ENCODE results near the gene CHST5.

CHST5 gene

DNA sequence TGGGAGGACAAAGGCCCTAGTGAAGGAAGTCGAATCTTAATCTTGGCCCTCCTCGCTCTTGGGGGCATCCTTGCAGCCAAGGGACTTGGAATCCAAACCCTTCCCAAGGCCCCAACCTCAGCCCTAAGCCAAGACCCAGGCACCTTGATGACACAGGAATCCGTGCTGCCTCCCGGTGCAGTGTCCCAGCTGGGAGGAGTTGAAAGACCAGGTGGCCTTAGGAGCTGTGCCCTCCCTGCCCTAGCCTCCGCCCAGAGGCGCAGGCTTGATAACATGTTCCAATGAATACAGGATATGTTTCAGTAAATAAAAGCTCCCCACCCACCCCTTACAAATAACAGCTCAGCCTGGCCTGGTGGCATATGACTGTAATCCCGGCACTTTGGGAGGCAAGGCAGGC, at the start of gene CHST5:
Gene CHST5, minus strand, starts transcription at position 208 of the 400 bp plus-strand sequence. CDS start 5,724 bp downstream, outside the sequence.
- Histone ChIP-seq H3K27me3 (ENCODE audit: control insufficient read depth in 1 of 2, insufficient read depth in 2 of 2, low read length in 2 of 2) (no peaks in the 10 kb centered on the region), H3K9me3 (ENCODE audit: control insufficient read depth in 2 of 2, low read length in 2 of 2) (no peaks in the 10 kb centered on the region), H3K27ac (ENCODE audit: low read length) (no peak within 1 kb of the TSS), H3K9ac (ENCODE audit: low read length in 2 of 2) (no peak within 1 kb of the TSS), H3K36me3 (ENCODE audit: control insufficient read depth in 2 of 2, insufficient read depth in 2 of 2, low read length in 2 of 2) (no peaks in the 10 kb centered on the region), H3K4me3 (ENCODE audit: low read length in 2 of 2) (no peak within 1 kb of the TSS), H3K4me1 (ENCODE audit: control insufficient read depth, insufficient read depth, low read length) (no peaks in the 10 kb centered on the region)

DNA sequence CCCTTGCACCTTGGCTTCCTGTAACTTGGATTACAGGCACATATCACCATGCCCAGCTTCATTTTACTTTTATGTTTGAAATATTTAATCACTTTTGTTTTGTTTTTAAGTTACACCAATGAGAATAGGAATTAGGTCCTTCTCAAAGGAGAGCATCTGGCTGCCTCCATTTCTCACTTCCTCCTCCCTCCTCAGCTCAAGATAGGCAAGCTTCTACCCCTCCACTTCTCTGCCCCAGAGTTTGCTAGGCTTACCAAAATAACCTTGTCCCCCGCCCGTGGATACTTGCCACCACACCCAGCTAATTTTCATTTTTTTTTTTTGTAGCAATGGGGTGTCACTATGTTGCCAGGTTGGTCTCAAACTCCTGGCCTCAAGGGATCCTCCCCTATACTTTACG, 48.2 kb upstream of the CHST5 start:
- H3K9me3 ChIP-seq (ENCODE audit: control insufficient read depth in 2 of 2, low read length in 2 of 2) = no peaks in the 10 kb centered on the region
- H3K4me1 ChIP-seq (ENCODE audit: control insufficient read depth, insufficient read depth, low read length) = peaks cover 1% of the 10 kb centered on the region
- H3K36me3 ChIP-seq (ENCODE audit: control insufficient read depth in 2 of 2, insufficient read depth in 2 of 2, low read length in 2 of 2) = peaks cover 3 to 13% of the 10 kb centered on the region in 2 donors
- no peak overlapping the region for H3K9ac ChIP-seq (ENCODE audit: low read length in 2 of 2)
- H3K27ac ChIP-seq (ENCODE audit: low read length) = no peak overlapping the region
- no peak overlapping the region for H3K4me3 ChIP-seq (ENCODE audit: low read length in 2 of 2)
- H3K27me3 ChIP-seq (ENCODE audit: control insufficient read depth in 1 of 2, insufficient read depth in 2 of 2, low read length in 2 of 2) = no peaks in the 10 kb centered on the region

DNA sequence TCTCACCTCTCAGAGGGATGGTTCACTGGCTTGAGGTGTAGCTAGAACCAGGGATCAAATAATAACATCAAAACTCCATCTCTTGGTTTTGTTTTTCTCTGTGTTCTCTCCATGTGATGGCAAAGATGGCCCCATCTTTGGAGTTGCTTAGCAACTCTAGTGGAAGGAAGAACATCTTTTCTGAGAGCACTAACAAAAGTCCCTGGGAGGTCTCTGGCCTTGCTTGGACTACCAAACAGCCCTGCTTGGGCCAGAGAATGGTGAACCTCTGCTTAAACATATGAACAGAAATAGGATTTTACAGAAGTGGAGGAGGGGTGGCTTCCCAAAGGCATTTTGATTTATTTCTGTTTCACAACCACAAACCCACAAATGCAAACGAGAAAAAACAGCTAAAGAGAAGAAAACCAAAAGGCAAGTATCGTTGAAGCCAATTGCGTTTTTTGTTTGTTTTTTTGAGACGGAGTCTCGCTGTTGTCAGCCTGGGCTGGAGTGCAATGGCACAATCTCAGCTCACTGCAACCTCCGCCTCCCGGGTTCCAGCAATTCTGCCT, 43.5 kb upstream of the CHST5 start:
- Histone ChIP-seq H3K4me1 (ENCODE audit: control insufficient read depth, insufficient read depth, low read length) (no peaks in the 10 kb centered on the region), H3K27me3 (ENCODE audit: control insufficient read depth in 1 of 2, insufficient read depth in 2 of 2, low read length in 2 of 2) (no peaks in the 10 kb centered on the region), H3K9ac (ENCODE audit: low read length in 2 of 2) (no peak overlapping the region), H3K9me3 (ENCODE audit: control insufficient read depth in 2 of 2, low read length in 2 of 2) (no peaks in the 10 kb centered on the region), H3K4me3 (ENCODE audit: low read length in 2 of 2) (no peak overlapping the region), H3K36me3 (ENCODE audit: control insufficient read depth in 2 of 2, insufficient read depth in 2 of 2, low read length in 2 of 2) (peaks cover 27 to 43% of the 10 kb centered on the region in 2 donors), H3K27ac (ENCODE audit: low read length) (no peak overlapping the region)

- peaks cover 33 to 48% of the 10 kb centered on the region in 2 donors for H3K36me3 ChIP-seq (ENCODE audit: control insufficient read depth in 2 of 2, insufficient read depth in 2 of 2, low read length in 2 of 2)
Observed at GRCh38 chr16:75578725-75579124, 42.8 kb upstream of the CHST5 start.

DNA sequence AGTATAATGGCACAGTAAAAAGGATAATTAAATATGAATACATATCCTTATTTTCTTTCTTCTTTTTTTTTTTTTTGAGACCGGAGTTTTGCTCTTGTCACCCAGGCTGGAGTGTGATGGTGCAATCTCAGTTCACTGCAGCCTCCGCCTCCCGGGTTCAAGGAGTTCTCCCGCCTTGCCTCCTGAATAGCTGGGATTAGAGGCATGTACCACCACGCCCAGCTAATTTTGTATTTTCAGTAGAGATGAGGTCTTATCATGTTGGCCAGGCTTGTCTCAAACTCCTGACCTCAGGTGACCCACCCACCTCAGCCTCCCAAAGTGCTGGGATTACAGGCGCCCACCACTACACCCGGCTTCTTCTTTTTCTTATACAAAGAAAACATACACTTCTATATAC, 42.3 kb upstream of the CHST5 start:
- Histone ChIP-seq H3K4me3 (ENCODE audit: low read length in 2 of 2) (no peak overlapping the region), H3K9me3 (ENCODE audit: control insufficient read depth in 2 of 2, low read length in 2 of 2) (no peaks in the 10 kb centered on the region), H3K36me3 (ENCODE audit: control insufficient read depth in 2 of 2, insufficient read depth in 2 of 2, low read length in 2 of 2) (peaks cover 38 to 54% of the 10 kb centered on the region in 2 donors), H3K9ac (ENCODE audit: low read length in 2 of 2) (no peak overlapping the region), H3K4me1 (ENCODE audit: control insufficient read depth, insufficient read depth, low read length) (no peaks in the 10 kb centered on the region), H3K27me3 (ENCODE audit: control insufficient read depth in 1 of 2, insufficient read depth in 2 of 2, low read length in 2 of 2) (no peaks in the 10 kb centered on the region), H3K27ac (ENCODE audit: low read length) (no peak overlapping the region)

More at GRCh38 chr16:75578725-75579124, 42.8 kb upstream of the CHST5 start:
- Histone ChIP-seq H3K27me3 (ENCODE audit: control insufficient read depth in 1 of 2, insufficient read depth in 2 of 2, low read length in 2 of 2) (no peaks in the 10 kb centered on the region), H3K4me1 (ENCODE audit: control insufficient read depth, insufficient read depth, low read length) (no peaks in the 10 kb centered on the region), H3K4me3 (ENCODE audit: low read length in 2 of 2) (no peak overlapping the region), H3K27ac (ENCODE audit: low read length) (no peak overlapping the region), H3K9me3 (ENCODE audit: control insufficient read depth in 2 of 2, low read length in 2 of 2) (no peaks in the 10 kb centered on the region), H3K9ac (ENCODE audit: low read length in 2 of 2) (no peak overlapping the region)

DNA sequence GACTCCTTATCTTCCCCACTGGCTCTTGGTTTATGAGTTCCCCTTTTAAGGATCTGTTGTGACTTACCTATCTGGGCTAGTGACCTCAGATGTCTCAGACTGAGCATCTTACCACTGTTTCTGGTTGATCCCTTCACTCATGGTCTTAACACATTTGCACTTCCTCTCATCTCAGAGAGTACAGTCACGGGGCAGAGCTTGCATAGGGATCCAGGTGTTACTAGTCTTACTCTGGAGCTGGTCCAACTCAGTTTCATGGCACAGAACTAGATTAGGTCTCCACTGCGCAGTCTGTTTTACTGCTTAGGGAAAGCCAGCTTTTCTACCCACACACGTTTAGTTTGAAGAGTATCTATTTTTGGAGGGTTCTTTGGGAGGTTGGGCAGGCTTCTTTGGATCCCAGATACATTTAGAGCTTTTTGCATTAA, 40.5 kb upstream of the CHST5 start:
- Histone ChIP-seq H3K4me1 (ENCODE audit: control insufficient read depth, insufficient read depth, low read length) (peaks cover 4% of the 10 kb centered on the region), H3K36me3 (ENCODE audit: control insufficient read depth in 2 of 2, insufficient read depth in 2 of 2, low read length in 2 of 2) (peaks cover 48 to 64% of the 10 kb centered on the region in 2 donors), H3K4me3 (ENCODE audit: low read length in 2 of 2) (no peak overlapping the region), H3K9me3 (ENCODE audit: control insufficient read depth in 2 of 2, low read length in 2 of 2) (no peaks in the 10 kb centered on the region), H3K27me3 (ENCODE audit: control insufficient read depth in 1 of 2, insufficient read depth in 2 of 2, low read length in 2 of 2) (no peaks in the 10 kb centered on the region), H3K9ac (ENCODE audit: low read length in 2 of 2) (no peak overlapping the region), H3K27ac (ENCODE audit: low read length) (no peak overlapping the region)

GRCh38 chr16:75575958-75576357, 40.0 kb upstream of the CHST5 start:
- H3K4me1 ChIP-seq (ENCODE audit: control insufficient read depth, insufficient read depth, low read length) = peaks cover 4% of the 10 kb centered on the region
- no peaks in the 10 kb centered on the region for H3K27me3 ChIP-seq (ENCODE audit: control insufficient read depth in 1 of 2, insufficient read depth in 2 of 2, low read length in 2 of 2)
- H3K4me3 ChIP-seq (ENCODE audit: low read length in 2 of 2) = no peak overlapping the region
- H3K27ac ChIP-seq (ENCODE audit: low read length) = no peak overlapping the region
- H3K9me3 ChIP-seq (ENCODE audit: control insufficient read depth in 2 of 2, low read length in 2 of 2) = no peaks in the 10 kb centered on the region
- peaks cover 51 to 61% of the 10 kb centered on the region in 2 donors for H3K36me3 ChIP-seq (ENCODE audit: control insufficient read depth in 2 of 2, insufficient read depth in 2 of 2, low read length in 2 of 2)
- no peak overlapping the region for H3K9ac ChIP-seq (ENCODE audit: low read length in 2 of 2)

DNA sequence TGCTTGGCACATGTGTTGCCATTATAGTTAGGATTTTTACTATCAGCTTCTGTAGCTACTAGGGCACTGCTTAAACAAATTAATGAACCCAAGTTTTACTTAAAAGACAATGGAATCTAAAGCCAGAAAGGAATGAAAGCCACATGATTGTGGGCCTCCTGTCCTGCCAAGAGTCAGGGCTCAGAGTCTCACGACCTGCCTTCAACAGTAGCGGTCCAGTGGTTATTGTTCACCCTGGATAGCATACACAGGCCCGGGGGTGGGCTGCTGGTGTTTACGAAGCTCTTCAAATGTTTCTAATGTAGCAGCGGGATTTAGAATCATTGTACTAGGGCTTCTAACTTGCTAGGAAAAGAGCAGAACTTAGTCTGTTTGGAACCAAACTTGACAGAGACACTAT, 38.0 kb upstream of the CHST5 start:
- Histone ChIP-seq H3K9me3 (ENCODE audit: control insufficient read depth in 2 of 2, low read length in 2 of 2) (no peaks in the 10 kb centered on the region), H3K27ac (ENCODE audit: low read length) (no peak overlapping the region), H3K9ac (ENCODE audit: low read length in 2 of 2) (no peak overlapping the region), H3K36me3 (ENCODE audit: control insufficient read depth in 2 of 2, insufficient read depth in 2 of 2, low read length in 2 of 2) (peaks cover 63 to 65% of the 10 kb centered on the region in 2 donors), H3K27me3 (ENCODE audit: control insufficient read depth in 1 of 2, insufficient read depth in 2 of 2, low read length in 2 of 2) (no peaks in the 10 kb centered on the region), H3K4me1 (ENCODE audit: control insufficient read depth, insufficient read depth, low read length) (peaks cover 14% of the 10 kb centered on the region), H3K4me3 (ENCODE audit: low read length in 2 of 2) (no peak overlapping the region)

DNA sequence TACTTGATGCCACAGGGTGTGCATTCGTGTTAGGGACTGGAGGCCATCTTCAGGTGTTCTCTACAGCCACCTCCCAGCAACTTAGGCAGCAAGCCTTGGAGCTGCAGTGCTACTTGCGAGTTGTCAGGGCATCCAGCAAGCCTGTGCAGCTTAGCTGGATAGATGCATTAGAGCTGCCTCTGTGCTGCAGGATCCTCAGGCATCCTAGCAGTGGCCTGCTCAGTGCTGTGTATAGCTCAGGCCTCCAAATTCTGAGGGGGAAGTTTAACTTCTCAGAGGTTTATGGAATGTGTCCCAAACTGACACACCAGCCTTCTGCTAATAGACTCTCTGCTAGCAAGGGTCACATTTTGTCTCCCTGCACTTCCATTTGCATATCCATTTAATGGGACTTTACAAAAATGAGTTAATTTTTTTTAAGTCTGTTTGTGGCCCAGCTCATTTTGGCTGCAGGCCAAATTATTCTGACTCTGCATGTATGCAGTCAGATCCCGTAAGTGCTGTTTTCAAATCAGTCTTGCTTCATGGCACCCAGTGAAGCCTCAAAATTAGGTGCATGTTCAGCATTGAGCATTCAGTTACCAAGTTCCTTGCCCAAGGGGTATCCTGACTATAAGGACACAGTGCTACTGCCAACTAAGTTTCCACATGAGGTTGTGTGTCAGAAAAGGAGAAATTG, 37.1 kb upstream of the CHST5 start:
- Histone ChIP-seq H3K9ac (ENCODE audit: low read length in 2 of 2) (no peak overlapping the region), H3K4me3 (ENCODE audit: low read length in 2 of 2) (no peak overlapping the region), H3K9me3 (ENCODE audit: control insufficient read depth in 2 of 2, low read length in 2 of 2) (no peaks in the 10 kb centered on the region), H3K36me3 (ENCODE audit: control insufficient read depth in 2 of 2, insufficient read depth in 2 of 2, low read length in 2 of 2) (peaks cover 67% of the 10 kb centered on the region in 2 donors), H3K27ac (ENCODE audit: low read length) (no peak overlapping the region), H3K27me3 (ENCODE audit: control insufficient read depth in 1 of 2, insufficient read depth in 2 of 2, low read length in 2 of 2) (no peaks in the 10 kb centered on the region), H3K4me1 (ENCODE audit: control insufficient read depth, insufficient read depth, low read length) (peaks cover 20% of the 10 kb centered on the region)

- Histone ChIP-seq H3K9ac (ENCODE audit: low read length in 2 of 2) (no peak overlapping the region), H3K4me3 (ENCODE audit: low read length in 2 of 2) (no peak overlapping the region), H3K36me3 (ENCODE audit: control insufficient read depth in 2 of 2, insufficient read depth in 2 of 2, low read length in 2 of 2) (peaks cover 48 to 56% of the 10 kb centered on the region in 2 donors), H3K9me3 (ENCODE audit: control insufficient read depth in 2 of 2, low read length in 2 of 2) (no peaks in the 10 kb centered on the region), H3K27me3 (ENCODE audit: control insufficient read depth in 1 of 2, insufficient read depth in 2 of 2, low read length in 2 of 2) (no peaks in the 10 kb centered on the region), H3K4me1 (ENCODE audit: control insufficient read depth, insufficient read depth, low read length) (peaks cover 39% of the 10 kb centered on the region), H3K27ac (ENCODE audit: low read length) (no peak overlapping the region)
Observed at GRCh38 chr16:75570396-75571065, 34.6 kb upstream of the CHST5 start.

GRCh38 chr16:75567911-75568310, 32.0 kb upstream of the CHST5 start:
- Histone ChIP-seq H3K9me3 (ENCODE audit: control insufficient read depth in 2 of 2, low read length in 2 of 2) (no peaks in the 10 kb centered on the region), H3K27ac (ENCODE audit: low read length) (no peak overlapping the region), H3K27me3 (ENCODE audit: control insufficient read depth in 1 of 2, insufficient read depth in 2 of 2, low read length in 2 of 2) (no peaks in the 10 kb centered on the region), H3K4me1 (ENCODE audit: control insufficient read depth, insufficient read depth, low read length) (peaks cover 39% of the 10 kb centered on the region), H3K4me3 (ENCODE audit: low read length in 2 of 2) (peak overlapping the region; percentile 29 to 91), H3K36me3 (ENCODE audit: control insufficient read depth in 2 of 2, insufficient read depth in 2 of 2, low read length in 2 of 2) (peaks cover 33 to 39% of the 10 kb centered on the region in 2 donors), H3K9ac (ENCODE audit: low read length in 2 of 2) (peak overlapping the region; percentile 36 to 82)
